Skin of body (tissue), 2 donors: ENCODE measurements around the gene UROC1. TPM values are rescaled to one million over a fixed set of nuclear protein-coding genes. Genes with fewer than 3 reads are reported as not detected.
A peak's percentile ranks its signal among the peaks of the same experiment; 100 is the strongest.

Experiments
- DNase-seq: peaks from one replicate; lab custom pipeline; 2025; lab: John Stamatoyannopoulos, UW
- total RNA-seq: library from RNA; depleted of rRNA; stranded (reverse); fragments of >200 nt; gene quantifications from one replicate; pipeline ENCODE4 v1.2.3, GENCODE V29; 2014

The UROC1 gene
- total RNA-seq, 1 donor from 2014 or later: not detected

GRCh38 chr3:126531051-126531330 lies 13.4 kb upstream of the UROC1 start:
- DNase-seq: no peak

- no peak for DNase-seq
These were observed 12.8 kb upstream of the UROC1 start for GRCh38 chr3:126530171-126531050.

GRCh38 chr3:126529585-126530170 lies 12.1 kb upstream of the UROC1 start:
- DNase-seq: no peak

- no peak for DNase-seq
These were observed 11.4 kb upstream of the UROC1 start for GRCh38 chr3:126528800-126529541.

GRCh38 chr3:126528419-126528799 lies 10.8 kb upstream of the UROC1 start:
- DNase-seq: no peak

- DNase-seq: no peak
These were observed 10.1 kb upstream of the UROC1 start for GRCh38 chr3:126527455-126528211.

- DNase-seq: no peak
These were observed 9.4 kb upstream of the UROC1 start for GRCh38 chr3:126527006-126527405.

- DNase-seq: no peak
These were observed 9.1 kb upstream of the UROC1 start for GRCh38 chr3:126526668-126527005.

GRCh38 chr3:126525853-126526667 lies 8.5 kb upstream of the UROC1 start:
- no peak for DNase-seq

GRCh38 chr3:126525091-126525852 lies 7.7 kb upstream of the UROC1 start:
- DNase-seq: no peak

GRCh38 chr3:126524429-126524988 lies 6.9 kb upstream of the UROC1 start:
- DNase-seq: no peak

GRCh38 chr3:126523745-126524428 lies 6.3 kb upstream of the UROC1 start, which contains the start of gene CHST13:
Gene CHST13, plus strand, starts transcription at chr3:126524155. Its CDS starts 178 bp downstream, at chr3:126524333.
- DNase-seq: no peak

- DNase-seq: peak; percentile 15
These were observed 4.8 kb upstream of the UROC1 start for GRCh38 chr3:126522363-126522788.

- DNase-seq: no peak
These were observed 3.7 kb upstream of the UROC1 start for GRCh38 chr3:126521122-126521891.

GRCh38 chr3:126519506-126520455 lies 2.2 kb upstream of the UROC1 start:
- DNase-seq: no peak

GRCh38 chr3:126518779-126519177 lies 1.2 kb upstream of the UROC1 start:
- no peak for DNase-seq
